ENCODE results near the gene CXCL17.
A peak's percentile ranks its signal among the peaks of the same experiment; 100 is the strongest.

The CXCL17 gene

GRCh38 chr19:42412227-42412626 is 30.5 kb downstream of the CXCL17 start:
- no peak for TF ChIP-seq CTCF (IDR thresholded peaks at IDR 0.05; ENCODE audit: extremely low read depth, missing control alignments)
- no peak for DNase-seq (ENCODE audit: low spot score)

GRCh38 chr19:42411581-42412178 is 31.1 kb downstream of the CXCL17 start:
- no peak for DNase-seq (ENCODE audit: low spot score)
- TF ChIP-seq CTCF (IDR thresholded peaks at IDR 0.05; ENCODE audit: extremely low read depth, missing control alignments), result no peak

GRCh38 chr19:42410371-42410770 is 32.4 kb downstream of the CXCL17 start:
- DNase-seq (ENCODE audit: low spot score), result no peak
- no peak for TF ChIP-seq CTCF (IDR thresholded peaks at IDR 0.05; ENCODE audit: extremely low read depth, missing control alignments)

- no peak for DNase-seq (ENCODE audit: low spot score)
Observed at GRCh38 chr19:42409477-42409876, 33.3 kb downstream of the CXCL17 start.

GRCh38 chr19:42407816-42408175 is 35.0 kb downstream of the CXCL17 start:
- DNase-seq (ENCODE audit: low spot score), result peak; percentile 8
- no peak for TF ChIP-seq CTCF (IDR thresholded peaks at IDR 0.05; ENCODE audit: extremely low read depth, missing control alignments)

More at GRCh38 chr19:42409477-42409876, 33.3 kb downstream of the CXCL17 start:
- TF ChIP-seq CTCF (IDR thresholded peaks at IDR 0.05; ENCODE audit: extremely low read depth, missing control alignments), result no peak

GRCh38 chr19:42407085-42407815 is 35.5 kb downstream of the CXCL17 start:
- no peak for TF ChIP-seq CTCF (IDR thresholded peaks at IDR 0.05; ENCODE audit: extremely low read depth, missing control alignments)
- no peak for DNase-seq (ENCODE audit: low spot score)

GRCh38 chr19:42406111-42406510 is 36.6 kb downstream of the CXCL17 start:
- TF ChIP-seq CTCF (IDR thresholded peaks at IDR 0.05; ENCODE audit: extremely low read depth, missing control alignments), result no peak
- DNase-seq (ENCODE audit: low spot score), result no peak

Data from GM20000 (cell line).